ENCODE results near the gene ESR1. TPM values are rescaled to one million over a fixed set of nuclear protein-coding genes. Genes with fewer than 3 reads are reported as not detected.
A peak's percentile ranks its signal among the peaks of the same experiment; 100 is the strongest.

The ESR1 gene
- total RNA-seq, 4 donors from 2014 or later = 0.59 to 1.8 (median 1.3) TPM

GRCh38 chr6:152089992-152090391, 282.5 kb downstream of the ESR1 start:
- peak; percentile 61 to 89 for DNase-seq (ENCODE audit: low spot score in 2 of 2)
- 61 to 71% methylated on average over 7 of the region's 7 CpGs for WGBS, 2 donors
- TF ChIP-seq CTCF (IDR thresholded peaks at IDR 0.05) = no peak
- TF ChIP-seq POLR2A (IDR thresholded peaks at IDR 0.05) = no peak
- H3K4me3 ChIP-seq (ENCODE audit: low read depth, poor library complexity, severe bottlenecking) = no peak overlapping the region
- intact Hi-C loops (cut with DNase I; ENCODE audit: low total_unique reads) = no loop called here

- DNase-seq (ENCODE audit: low spot score in 2 of 2) = no peak
- intact Hi-C loops (cut with DNase I; ENCODE audit: low total_unique reads) = no loop called here
- no peak for TF ChIP-seq POLR2A (IDR thresholded peaks at IDR 0.05)
- TF ChIP-seq CTCF (IDR thresholded peaks at IDR 0.05) = no peak
- no peak overlapping the region for H3K4me3 ChIP-seq (ENCODE audit: low read depth, poor library complexity, severe bottlenecking)
- 25 to 38% methylated on average over 2 of the region's 2 CpGs for WGBS, 2 donors
Measured at GRCh38 chr6:152091201-152091600, 283.7 kb downstream of the ESR1 start.

DNA sequence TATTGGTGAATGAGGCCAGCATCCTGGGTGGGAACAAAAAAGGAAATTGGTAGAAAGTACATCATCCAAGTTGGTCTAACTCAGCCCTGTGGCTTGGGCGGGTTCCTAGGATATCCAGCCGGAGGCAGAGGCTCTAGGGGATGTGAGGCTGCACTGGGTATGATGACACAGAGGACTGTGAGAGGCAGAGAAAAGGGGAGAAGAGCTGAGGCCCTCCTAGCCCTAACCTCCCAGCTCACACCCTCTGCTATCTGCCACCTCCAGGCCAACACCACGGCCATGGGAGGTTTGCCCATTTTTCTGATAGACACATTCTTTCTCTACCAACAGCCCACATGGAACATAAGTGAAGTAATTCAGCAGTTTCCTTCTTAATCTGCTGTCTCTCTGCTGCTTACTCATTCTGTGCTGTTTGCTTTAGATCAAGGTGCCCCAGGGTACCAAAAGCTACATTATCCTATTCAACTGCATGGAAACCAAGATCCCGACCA, 284.4 kb downstream of the ESR1 start:
- TF ChIP-seq POLR2A (IDR thresholded peaks at IDR 0.05) = no peak
- TF ChIP-seq CTCF (IDR thresholded peaks at IDR 0.05) = no peak
- WGBS, 2 donors = 51 to 69% methylated on average over 4 of the region's 4 CpGs
- H3K4me3 ChIP-seq (ENCODE audit: low read depth, poor library complexity, severe bottlenecking) = no peak overlapping the region
- intact Hi-C loops (cut with DNase I; ENCODE audit: low total_unique reads) = no loop called here
- DNase-seq (ENCODE audit: low spot score in 2 of 2) = no peak

GRCh38 chr6:152093711-152094110, 286.2 kb downstream of the ESR1 start:
- 81 to 84% methylated on average over 6 of the region's 6 CpGs for WGBS, 2 donors
- TF ChIP-seq POLR2A (IDR thresholded peaks at IDR 0.05) (no peak), CTCF (IDR thresholded peaks at IDR 0.05) (no peak)
- DNase-seq (ENCODE audit: low spot score in 2 of 2) = no peak
- intact Hi-C loops (cut with DNase I; ENCODE audit: low total_unique reads) = no loop called here
- H3K4me3 ChIP-seq (ENCODE audit: low read depth, poor library complexity, severe bottlenecking) = no peak overlapping the region

GRCh38 chr6:152094276-152094675, 286.8 kb downstream of the ESR1 start:
- no peak for DNase-seq (ENCODE audit: low spot score in 2 of 2)
- no peak overlapping the region for H3K4me3 ChIP-seq (ENCODE audit: low read depth, poor library complexity, severe bottlenecking)
- TF ChIP-seq POLR2A (IDR thresholded peaks at IDR 0.05) (no peak), CTCF (IDR thresholded peaks at IDR 0.05) (no peak)
- intact Hi-C loops (cut with DNase I; ENCODE audit: low total_unique reads) = no loop called here
- WGBS, 2 donors = 90 to 93% methylated on average over 4 of the region's 4 CpGs

DNA sequence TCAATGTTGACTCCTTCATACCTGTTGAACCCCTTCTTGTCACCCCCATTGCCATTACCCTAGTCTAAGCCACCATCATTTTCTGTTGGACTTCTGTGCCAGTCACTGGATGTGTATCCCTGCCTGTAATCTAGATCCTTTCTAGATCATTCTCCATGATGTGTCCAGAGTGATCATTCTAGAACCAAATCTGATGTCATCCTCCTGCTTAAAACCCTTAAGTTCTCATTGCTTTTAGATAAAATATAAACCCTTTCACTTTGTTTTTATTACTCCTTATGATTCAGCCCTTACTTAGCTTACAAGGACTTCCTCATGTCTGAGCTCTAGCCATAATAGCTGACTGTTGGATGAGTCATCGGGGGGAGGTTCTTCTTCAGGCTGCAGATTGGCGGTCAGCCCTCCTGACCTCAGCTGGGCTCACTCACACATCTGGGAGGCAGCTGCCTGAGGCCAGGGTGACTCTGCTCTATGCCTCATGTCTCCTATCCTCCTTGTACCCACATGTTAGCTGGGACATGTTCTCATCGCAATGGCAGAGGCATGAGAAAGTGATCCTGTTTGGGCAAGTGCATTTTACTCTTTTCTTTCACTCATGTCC, 287.6 kb downstream of the ESR1 start:
- DNase-seq (ENCODE audit: low spot score in 2 of 2) = peak; percentile 91 to 92
- WGBS, 2 donors = 18 to 35% methylated on average over 3 of the region's 3 CpGs
- no peak overlapping the region for H3K4me3 ChIP-seq (ENCODE audit: low read depth, poor library complexity, severe bottlenecking)
- TF ChIP-seq CTCF (IDR thresholded peaks at IDR 0.05) (no peak), POLR2A (IDR thresholded peaks at IDR 0.05) (no peak)
- intact Hi-C loops (cut with DNase I; ENCODE audit: low total_unique reads) = no loop called here
